SK-N-SH treated with all-trans-retinoic acid at 6 μM for 48 hours (cell line): ENCODE results near the gene BICC1.

Experiments
- ATAC-seq: fragments of 200-7000 bp; cut with Tn5 transposase; 3 replicates; pipeline ENCODE4 v1.9.1; 2020; ENCODE audit warnings: mild to moderate bottlenecking, moderate library complexity
- ARNTL ChIP-seq: fragments of 450-650 bp; formaldehyde crosslinking; IDR thresholded peaks from 2 replicates; pipeline ENCODE4 v1.5.0; 2020; ENCODE audit warnings: low read depth, mild to moderate bottlenecking, moderate library complexity, borderline replicate concordance
- BACH2 ChIP-seq: fragments of 250-450 bp; sonication (Bioruptor Pico); IDR thresholded peaks from 2 replicates; pipeline ENCODE4 v1.9.0; 2021; ENCODE audit warnings: mild to moderate bottlenecking, borderline replicate concordance
- CREB5 ChIP-seq: fragments of 250-450 bp; sonication (Bioruptor Pico); IDR thresholded peaks from 2 replicates; pipeline ENCODE4 v1.5.1; 2020; ENCODE audit warnings: low read depth, mild to moderate bottlenecking, moderate library complexity
- CSRNP3 ChIP-seq: fragments of 250-450 bp; sonication (Bioruptor Pico); IDR thresholded peaks from 2 replicates; pipeline ENCODE4 v1.5.1; 2021; ENCODE audit warnings: mild to moderate bottlenecking, moderate library complexity
- ESRRG ChIP-seq: fragments of 250-450 bp; sonication (Bioruptor Pico); IDR thresholded peaks from 2 replicates; pipeline ENCODE4 v1.6.1; 2021; ENCODE audit warnings: mild to moderate bottlenecking
- GLIS3 ChIP-seq: fragments of 250-450 bp; sonication (Bioruptor Pico); IDR thresholded peaks from 2 replicates; pipeline ENCODE4 v1.5.0; 2020; ENCODE audit warnings: mild to moderate bottlenecking, moderate library complexity
- ISL1 ChIP-seq: fragments of 250-450 bp; sonication (Bioruptor Pico); IDR thresholded peaks from 2 replicates; pipeline ENCODE4 v2.1.2; 2022; ENCODE audit warnings: mild to moderate bottlenecking, moderate library complexity
- OSR1 ChIP-seq: fragments of 250-450 bp; sonication (Bioruptor Pico); IDR thresholded peaks from 2 replicates; pipeline ENCODE4 v1.8.0; 2022; ENCODE audit warnings: moderate library complexity, mild to moderate bottlenecking, inconsistent platforms
- POU6F1 ChIP-seq: fragments of 250-450 bp; sonication (Bioruptor Pico); IDR thresholded peaks from 2 replicates; pipeline ENCODE4 v1.8.0; 2021; ENCODE audit warnings: low read depth, mild to moderate bottlenecking, moderate library complexity, borderline replicate concordance
- RARB ChIP-seq: fragments of 250-450 bp; sonication (Bioruptor Pico); IDR thresholded peaks from 2 replicates; pipeline ENCODE4 v1.8.0; 2021; ENCODE audit warnings: mild to moderate bottlenecking, moderate library complexity
- SNAI2 ChIP-seq: fragments of 250-450 bp; sonication (Bioruptor Pico); IDR thresholded peaks from 2 replicates; pipeline ENCODE4 v1.5.0; 2020; ENCODE audit warnings: mild to moderate bottlenecking, moderate library complexity
- TCF4 ChIP-seq: fragments of 250-450 bp; sonication (Bioruptor Pico); IDR thresholded peaks from 2 replicates; pipeline ENCODE4 v1.8.0; 2021; ENCODE audit warnings: mild to moderate bottlenecking, moderate library complexity, borderline replicate concordance
- TOX ChIP-seq: fragments of 250-450 bp; sonication (Bioruptor Pico); IDR thresholded peaks from 2 replicates; pipeline ENCODE4 v1.8.0; 2021; ENCODE audit warnings: mild to moderate bottlenecking, moderate library complexity, borderline replicate concordance
- TSHZ2 ChIP-seq: fragments of 250-450 bp; sonication (Bioruptor Pico); IDR thresholded peaks from 2 replicates; pipeline ENCODE4 v1.5.0; 2020; ENCODE audit warnings: mild to moderate bottlenecking, moderate library complexity
- ZC3H10 ChIP-seq: fragments of 250-450 bp; sonication (Bioruptor Pico); IDR thresholded peaks from 2 replicates; pipeline ENCODE4 v1.5.1; 2021; ENCODE audit warnings: mild to moderate bottlenecking, moderate library complexity
- ZFP3 ChIP-seq: fragments of 250-450 bp; sonication (Bioruptor Pico); IDR thresholded peaks from 2 replicates; pipeline ENCODE4 v1.5.0; 2020; ENCODE audit warnings: mild to moderate bottlenecking, moderate library complexity
- ZFP30 ChIP-seq: fragments of 450-650 bp; formaldehyde crosslinking; IDR thresholded peaks from 2 replicates; pipeline ENCODE4 v1.5.0; 2022; ENCODE audit warnings: mild to moderate bottlenecking, moderate library complexity
- ZNF565 ChIP-seq: fragments of 450-650 bp; formaldehyde crosslinking; conservative IDR thresholded peaks from 2 replicates; pipeline ENCODE4 v1.5.0; 2020; ENCODE audit warnings: low read depth, mild to moderate bottlenecking, moderate library complexity
- ZNF8 ChIP-seq: fragments of 450-650 bp; formaldehyde crosslinking; IDR thresholded peaks from 2 replicates; pipeline ENCODE4 v1.5.0; 2020; ENCODE audit warnings: mild to moderate bottlenecking, moderate library complexity

The BICC1 gene

GRCh38 chr10:58755340-58755610, 242.6 kb downstream of the BICC1 start:
- ATAC-seq, result peak; percentile 39
- TF ChIP-seq TCF4 (CRISPR knock-in tag), result no peak
- TF ChIP-seq CSRNP3 (CRISPR knock-in tag), result no peak
- no peak for TF ChIP-seq POU6F1 (CRISPR knock-in tag)
- no peak for TF ChIP-seq ESRRG (CRISPR knock-in tag)
- no peak for TF ChIP-seq GLIS3 (CRISPR knock-in tag)
- TF ChIP-seq BACH2 (CRISPR knock-in tag), result no peak
- no peak for TF ChIP-seq TSHZ2 (CRISPR knock-in tag)

- TF ChIP-seq ARNTL (CRISPR knock-in tag) (no peak), SNAI2 (CRISPR knock-in tag) (no peak)
- ATAC-seq, result peak; percentile 68
Observed at GRCh38 chr10:58755677-58756076, 243.0 kb downstream of the BICC1 start.

GRCh38 chr10:58756130-58756719, 243.6 kb downstream of the BICC1 start:
- no peak for TF ChIP-seq ZFP3 (CRISPR knock-in tag)
- TF ChIP-seq ESRRG (CRISPR knock-in tag), result no peak
- TF ChIP-seq TSHZ2 (CRISPR knock-in tag), result no peak
- no peak for TF ChIP-seq SNAI2 (CRISPR knock-in tag)
- TF ChIP-seq OSR1, result no peak
- no peak for TF ChIP-seq CSRNP3 (CRISPR knock-in tag)
- no peak for TF ChIP-seq RARB (CRISPR knock-in tag)
- TF ChIP-seq ARNTL (CRISPR knock-in tag), result no peak
- TF ChIP-seq BACH2 (CRISPR knock-in tag), result no peak
- TF ChIP-seq ISL1 (CRISPR knock-in tag), result no peak
- TF ChIP-seq ZNF565 (CRISPR knock-in tag), result no peak
- TF ChIP-seq GLIS3 (CRISPR knock-in tag), result no peak
- no peak for TF ChIP-seq TOX (CRISPR knock-in tag)
- TF ChIP-seq ZNF8 (CRISPR knock-in tag), result no peak
- no peak for TF ChIP-seq ZFP30 (CRISPR knock-in tag)
- no peak for TF ChIP-seq POU6F1 (CRISPR knock-in tag)
- TF ChIP-seq CREB5, result no peak
- TF ChIP-seq ZC3H10 (CRISPR knock-in tag), result no peak
- ATAC-seq, result peak; percentile 44
